Measurements from ENCODE around the gene GPATCH8.
"Not testable (repeated sequence)": the region's sequence is repeated elsewhere in the genome, so short reads cannot be mapped to it uniquely, and the experiment has no call there.

The GPATCH8 gene

DNA sequence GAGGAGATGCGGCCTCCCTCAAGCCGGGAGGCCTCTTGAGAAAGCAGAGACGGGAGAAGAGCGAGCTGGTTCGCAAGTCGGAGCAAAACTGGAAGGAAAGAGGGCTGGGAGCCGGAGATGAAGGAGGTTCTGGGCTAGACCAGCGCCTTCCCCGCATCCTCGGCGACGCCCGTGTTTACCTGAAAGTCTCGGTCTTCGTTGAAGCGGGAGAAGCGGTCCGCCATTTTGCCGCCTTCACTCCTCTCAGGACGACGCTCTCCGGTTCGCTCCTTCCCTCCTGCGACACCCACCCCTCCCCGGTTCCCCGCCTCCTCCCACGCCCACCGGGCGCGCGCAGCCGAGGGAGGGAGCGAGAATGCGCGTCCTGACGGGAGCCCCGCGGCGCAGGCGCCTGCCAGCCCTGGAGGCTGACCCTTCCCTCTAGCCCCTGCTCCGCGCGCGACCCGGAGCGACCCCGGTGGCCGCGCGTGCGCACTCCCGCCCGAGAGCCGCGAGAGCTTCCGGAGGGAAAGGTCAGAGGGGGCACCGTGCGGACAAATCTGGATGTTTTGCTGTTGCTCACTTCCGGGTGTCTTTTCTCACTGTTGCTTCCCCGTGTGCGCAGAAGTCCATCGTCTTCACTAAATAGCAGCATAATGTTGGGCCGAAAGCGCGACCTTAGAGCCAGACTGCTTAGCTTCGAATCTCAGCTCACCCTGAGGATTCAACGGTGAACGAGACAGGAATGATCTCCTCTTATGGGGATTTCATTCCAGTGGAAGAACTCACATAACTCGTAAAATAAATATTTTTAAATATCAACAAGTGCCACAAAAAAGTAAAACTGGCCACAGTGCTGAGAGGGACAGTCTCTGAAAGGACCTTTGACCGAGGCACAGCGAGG lies at the start of gene GPATCH8:
GPATCH8 (minus strand) TSS at position 260 of the 883 bp plus-strand sequence; CDS start at position 224, 36 bp downstream.
- peak; percentile 81 for DNase-seq (ENCODE audit: low spot score)

DNA sequence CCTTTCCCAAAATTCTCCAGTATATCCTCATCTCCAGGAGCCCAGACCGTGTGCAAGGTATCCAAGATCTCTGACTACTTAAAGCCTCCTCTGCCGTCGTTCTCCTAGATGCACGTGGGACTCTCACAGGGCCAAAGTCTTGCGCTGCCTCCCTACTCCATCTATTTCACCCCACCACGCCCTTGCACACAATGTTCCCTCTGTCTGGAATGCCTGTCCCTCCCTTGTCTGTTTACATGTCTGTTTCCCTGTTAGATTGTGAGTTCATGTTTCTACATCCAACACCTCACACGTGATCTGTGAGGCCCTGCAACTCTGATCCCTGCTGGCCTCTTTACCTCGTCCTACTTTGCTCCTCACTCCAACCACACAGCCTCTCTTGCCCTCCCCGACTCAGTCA lies 49.2 kb upstream of the GPATCH8 start:
- DNase-seq (ENCODE audit: low spot score): no peak

DNA sequence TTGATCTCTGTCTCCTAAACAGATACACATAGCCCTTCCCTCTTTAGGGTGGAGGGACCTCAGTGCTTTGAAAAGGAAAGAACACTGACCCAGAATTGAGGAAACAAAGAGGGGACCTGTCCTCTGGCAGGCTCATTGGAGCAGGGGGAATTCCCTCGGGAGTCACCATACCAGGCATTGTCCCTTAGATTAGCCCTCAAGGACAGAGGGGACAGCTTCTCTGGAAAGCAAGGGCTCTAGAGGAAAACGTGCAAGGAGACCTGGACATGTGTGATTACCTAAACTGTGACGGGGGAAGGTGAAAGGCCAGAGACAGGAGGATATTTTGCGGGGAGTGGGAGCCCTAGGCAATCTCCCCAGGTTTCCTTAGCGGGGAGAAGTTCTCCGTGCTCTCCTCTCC lies 46.5 kb upstream of the GPATCH8 start:
- DNase-seq (ENCODE audit: low spot score): no peak

DNA sequence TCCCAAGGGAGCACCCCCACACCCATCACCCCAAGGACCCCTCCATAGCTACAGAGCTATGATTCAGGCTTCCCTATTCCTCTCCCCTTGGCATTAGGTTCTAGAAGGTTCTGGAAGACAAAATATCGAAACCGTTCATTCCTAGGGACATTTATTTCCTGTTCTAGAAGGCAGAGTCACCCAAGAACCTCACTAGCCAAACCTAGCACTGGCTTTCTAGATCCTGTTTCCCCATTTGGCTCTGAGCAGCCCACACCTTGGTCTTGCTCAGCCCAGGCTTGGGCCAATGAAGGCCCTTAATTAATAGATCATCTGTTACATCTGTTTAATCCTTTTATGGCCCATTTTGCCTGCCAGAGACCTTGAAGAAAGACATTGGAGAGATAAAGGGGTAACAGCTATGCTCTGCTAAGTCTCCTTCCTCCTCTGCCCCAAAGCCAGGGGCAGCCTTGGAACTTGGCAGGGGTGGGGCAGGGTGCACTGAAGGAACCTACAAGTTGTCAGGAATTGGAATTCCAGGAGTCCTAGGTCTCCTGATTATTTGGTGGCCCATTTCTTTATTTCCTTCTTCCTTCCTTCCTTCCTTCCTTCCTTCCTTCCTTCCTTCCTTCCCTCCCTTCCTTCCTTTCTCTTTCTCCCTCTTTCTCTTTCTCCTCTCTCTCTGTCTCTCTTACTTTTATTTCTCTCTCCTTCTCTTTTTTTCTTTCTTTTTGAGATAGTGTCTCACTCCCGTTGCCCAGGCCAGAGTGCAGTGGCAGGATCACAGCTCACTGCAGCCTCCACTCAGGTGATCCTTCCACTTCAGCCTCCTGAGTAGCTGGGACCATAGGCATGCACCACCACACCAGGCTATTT lies 45.4 kb upstream of the GPATCH8 start:
- DNase-seq (ENCODE audit: low spot score): no peak

DNA sequence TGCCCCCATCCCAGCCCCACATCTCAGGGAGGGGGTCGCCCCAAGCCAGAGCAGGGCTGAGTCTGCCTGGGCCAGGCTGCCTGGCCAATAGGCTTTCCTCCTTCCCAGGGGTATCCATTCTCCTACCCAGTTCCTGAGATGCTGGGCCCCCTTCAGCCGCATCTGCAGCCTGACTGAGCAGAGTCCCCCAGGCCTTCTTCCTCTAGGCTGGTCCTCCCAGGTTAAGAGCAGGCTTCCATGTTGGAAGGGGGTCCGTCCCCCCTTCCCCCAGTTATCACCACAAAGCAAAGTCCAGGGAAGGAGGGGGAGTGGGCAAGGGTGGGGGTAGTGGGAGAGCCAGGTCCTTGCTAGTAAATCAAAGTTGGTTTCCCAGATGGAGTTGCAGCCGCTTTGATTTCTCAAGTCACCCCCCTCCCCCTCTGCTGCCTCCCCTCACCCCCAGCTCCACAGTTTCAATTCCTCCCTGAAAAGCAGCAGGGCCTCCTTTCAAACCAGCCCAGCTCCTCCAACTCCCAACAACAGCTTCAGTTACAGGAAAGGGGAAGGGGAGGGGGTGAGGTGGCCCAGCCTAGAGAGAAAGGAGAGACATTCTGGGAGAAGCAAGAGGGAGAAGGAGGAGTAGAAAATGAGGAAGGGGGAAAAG lies 44.5 kb upstream of the GPATCH8 start:
- no peak for DNase-seq (ENCODE audit: low spot score)

DNA sequence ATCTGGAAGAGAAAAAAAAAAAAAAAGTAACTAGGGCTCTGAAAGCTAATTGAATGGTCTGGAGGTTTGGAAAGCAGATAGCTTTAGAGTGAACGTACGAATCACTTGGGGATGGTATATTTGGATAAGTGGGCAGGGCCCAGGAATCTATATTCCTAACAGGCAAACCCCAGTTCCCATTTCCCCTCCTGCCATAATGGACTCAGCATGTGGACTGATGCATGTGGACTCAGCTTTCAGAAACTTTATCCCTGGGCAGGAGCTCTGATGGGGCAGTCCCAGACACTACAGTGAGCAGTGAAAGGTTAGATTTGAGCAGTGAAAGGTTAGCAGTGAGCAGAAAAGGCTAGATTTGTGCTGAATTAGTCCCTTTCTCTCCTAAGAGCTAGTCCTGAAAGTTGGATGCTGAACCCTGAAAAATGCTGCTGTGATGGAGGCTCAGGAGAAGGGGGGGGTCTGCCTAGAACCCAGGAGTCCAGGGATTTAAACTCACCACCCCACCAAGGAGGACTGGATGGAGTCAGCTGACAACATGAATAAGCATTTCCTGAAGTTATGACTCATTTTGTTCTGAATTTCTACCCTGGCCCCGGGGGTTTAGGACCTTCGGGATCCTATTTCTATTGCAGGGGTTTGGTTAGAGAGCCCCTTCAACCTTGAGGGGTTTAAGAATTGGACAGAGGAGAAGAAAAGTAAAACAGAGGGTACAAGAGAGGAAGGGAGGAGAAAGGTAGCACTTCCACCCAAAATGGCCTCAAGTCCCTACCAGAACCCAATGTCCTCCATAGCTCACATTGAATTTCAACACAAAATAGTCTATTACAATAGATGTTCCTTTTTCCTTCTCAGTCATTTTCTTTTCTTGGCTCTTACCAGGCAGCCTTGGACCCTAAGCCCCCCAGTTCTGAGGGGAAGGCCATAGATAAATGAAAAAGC lies 43.7 kb upstream of the GPATCH8 start:
- no peak for DNase-seq (ENCODE audit: low spot score)

DNA sequence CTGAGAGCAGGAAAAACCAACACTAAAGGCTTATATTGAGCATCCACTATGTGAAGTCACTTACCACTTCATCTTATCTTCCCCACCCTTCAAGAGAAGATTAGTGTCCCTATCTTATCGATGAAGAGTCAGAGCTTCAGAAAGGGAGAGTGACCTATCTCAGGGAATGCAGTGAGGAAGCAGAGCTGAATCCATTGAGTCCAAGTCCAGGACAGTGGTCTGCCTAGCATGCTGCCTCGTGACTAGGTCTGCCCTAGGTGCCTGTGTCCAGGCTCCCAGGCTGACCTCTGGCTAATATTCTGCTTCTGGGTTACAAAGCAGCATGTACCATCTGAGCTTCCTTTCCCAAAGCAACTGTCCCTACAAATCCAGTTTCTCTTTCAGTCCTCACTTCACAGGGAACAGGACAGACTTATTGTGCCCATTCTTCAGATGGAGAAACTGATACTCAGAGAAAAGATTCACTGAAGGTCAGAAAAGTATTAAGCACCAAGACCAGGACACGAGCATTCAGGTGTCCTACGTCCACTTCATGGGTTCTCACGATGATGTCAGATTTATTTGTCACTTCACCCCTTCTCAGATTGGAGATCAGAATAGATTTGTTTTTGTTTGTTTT lies 40.8 kb upstream of the GPATCH8 start:
- DNase-seq (ENCODE audit: low spot score): no peak

DNA sequence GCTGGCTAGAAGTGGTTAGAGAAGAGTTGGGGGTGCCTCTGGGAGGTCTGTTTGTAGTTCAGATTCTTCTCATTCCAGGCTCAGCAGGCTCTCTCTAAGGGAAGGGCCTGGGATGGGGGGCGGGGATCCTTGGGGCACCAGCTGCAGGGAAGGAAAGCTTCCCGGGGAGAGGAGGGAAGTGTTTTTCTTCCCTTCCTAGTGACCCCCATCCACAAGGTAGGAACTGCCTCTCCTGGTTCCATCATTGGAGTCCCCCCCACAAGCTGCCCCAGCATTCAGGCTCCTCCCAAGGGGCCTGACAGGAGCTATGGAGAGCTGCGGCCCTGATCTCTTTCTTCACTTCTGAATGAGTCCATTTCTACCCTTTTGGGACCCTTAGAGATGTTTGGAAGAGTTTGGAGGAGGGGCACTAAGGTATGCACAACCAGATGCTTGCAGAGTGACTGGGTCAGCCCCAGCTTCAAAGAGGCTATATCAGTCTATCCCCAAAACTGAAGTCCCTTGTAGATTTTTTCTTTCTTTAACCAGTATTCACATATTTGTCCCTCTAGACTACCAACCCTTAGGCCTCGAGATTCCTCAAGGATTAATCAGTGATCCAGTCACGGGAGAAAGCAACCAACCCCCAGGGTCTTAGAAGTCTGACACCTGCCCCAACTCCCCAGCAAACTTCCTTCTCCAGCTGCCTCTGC lies 40.2 kb upstream of the GPATCH8 start:
- no peak for DNase-seq (ENCODE audit: low spot score)

DNA sequence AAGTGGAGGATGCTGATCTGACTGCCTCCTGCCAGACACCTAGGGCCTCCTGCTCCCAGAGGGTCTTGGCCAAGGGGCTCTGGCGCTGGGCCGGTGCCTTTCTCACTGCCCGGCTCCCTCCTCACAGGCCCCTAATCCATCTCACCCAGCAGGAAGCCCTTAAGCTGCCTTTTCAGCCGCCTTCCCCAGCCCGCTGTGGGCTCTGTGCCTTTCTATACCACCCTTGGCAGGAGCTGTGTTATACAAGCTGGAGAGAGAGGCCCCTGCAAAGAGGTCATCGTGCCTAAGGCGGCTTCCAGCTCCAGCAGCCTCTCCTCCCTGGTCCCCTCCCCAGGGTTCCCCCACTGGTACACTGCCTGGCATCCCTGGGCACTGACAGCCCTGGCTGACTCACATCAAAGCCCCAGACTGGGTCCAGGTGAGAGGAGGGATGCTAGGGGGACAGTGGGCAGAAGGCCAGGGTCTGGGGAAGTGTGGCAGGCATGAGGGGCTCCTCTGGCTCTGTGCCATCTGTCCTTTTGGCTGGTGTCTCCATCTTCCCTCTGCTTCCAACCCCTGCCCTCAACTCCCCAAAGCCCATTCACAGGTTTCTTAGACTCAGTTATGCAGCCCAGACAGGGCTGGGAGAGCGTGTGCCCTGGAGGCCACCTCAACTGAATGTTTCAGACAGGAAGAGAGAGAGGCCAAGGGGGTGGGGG lies 38.8 kb upstream of the GPATCH8 start:
- DNase-seq (ENCODE audit: low spot score): no peak

DNA sequence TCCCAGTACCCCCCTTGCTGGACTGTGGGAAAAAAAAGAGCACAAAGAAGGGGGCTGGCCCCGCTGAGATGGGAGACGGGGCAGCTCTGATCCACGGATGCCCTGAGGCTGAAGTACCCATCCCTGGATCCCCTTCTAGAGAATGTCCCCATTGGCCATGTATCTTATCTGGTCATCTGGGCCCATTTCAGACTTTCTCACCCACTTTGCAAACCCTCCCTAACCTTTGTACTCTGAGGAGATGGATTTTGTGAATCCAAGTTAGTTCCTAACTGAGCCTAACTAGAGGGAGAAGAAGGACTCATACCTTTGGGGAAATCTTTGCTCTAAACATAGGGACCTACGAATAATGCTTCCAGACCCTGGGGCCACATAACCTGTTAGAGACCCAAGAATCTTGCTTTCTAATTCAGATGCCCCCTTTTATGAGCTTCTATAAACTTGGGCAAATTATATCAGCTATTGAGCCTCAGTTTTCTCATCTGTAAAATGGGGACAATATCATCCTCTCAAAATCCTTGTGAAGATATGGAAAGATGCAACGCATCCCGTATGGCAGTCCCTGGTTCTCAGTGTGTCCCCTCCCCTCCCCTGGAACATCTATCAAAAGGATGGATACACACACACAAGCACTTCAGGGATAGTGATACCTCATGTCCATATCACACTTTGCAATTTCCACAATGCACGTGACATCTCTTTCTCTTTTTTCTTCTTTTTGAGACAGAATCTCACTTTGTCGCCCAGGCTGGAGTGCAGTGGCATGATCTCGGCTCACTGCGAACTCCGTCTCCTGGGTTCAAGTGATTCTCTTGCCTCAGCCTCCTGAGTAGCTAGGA lies 37.3 kb upstream of the GPATCH8 start:
- DNase-seq (ENCODE audit: low spot score): no peak

DNA sequence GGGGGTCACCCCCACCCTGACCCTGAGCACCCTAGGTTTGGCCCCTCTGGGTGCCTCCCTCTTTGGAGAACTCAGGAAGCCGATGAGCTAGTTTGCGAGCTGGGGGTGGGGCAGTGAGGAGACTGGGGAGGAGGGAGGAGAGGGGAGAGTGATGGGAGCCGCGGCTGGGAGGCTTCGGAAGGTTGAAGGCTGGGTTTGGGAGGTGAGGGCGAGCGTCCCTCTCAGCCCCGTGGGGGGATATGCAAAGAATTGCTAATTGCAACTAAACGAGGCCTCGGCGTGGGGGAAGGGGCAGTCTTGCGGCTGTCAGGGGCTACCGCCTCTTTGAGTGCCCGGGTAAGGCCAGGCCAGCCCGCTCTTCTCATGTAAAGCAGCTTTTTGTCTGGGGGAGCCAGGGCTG lies 36.5 kb upstream of the GPATCH8 start:
- DNase-seq (ENCODE audit: low spot score): no peak

DNA sequence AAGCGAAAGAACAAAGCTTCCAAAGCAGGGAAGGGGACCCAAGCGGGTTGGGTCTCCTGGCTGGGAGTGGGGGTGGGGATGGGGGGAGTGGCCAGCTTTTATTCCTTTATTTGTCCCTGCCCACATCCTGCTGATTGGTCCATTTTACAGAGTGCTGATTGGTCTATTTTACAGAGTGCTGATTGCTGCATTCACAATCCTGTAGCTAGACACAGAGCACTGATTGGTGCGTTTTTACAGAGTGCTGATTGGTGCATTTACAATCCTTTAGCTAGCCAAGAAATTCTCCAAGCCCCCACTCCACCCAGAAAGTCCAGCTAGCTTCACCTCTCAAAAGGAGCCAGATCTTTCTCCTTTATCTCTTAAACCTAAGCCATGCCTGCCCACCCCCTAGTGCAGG lies 34.7 kb upstream of the GPATCH8 start:
- DNase-seq (ENCODE audit: low spot score): not testable (repeated sequence)

DNA sequence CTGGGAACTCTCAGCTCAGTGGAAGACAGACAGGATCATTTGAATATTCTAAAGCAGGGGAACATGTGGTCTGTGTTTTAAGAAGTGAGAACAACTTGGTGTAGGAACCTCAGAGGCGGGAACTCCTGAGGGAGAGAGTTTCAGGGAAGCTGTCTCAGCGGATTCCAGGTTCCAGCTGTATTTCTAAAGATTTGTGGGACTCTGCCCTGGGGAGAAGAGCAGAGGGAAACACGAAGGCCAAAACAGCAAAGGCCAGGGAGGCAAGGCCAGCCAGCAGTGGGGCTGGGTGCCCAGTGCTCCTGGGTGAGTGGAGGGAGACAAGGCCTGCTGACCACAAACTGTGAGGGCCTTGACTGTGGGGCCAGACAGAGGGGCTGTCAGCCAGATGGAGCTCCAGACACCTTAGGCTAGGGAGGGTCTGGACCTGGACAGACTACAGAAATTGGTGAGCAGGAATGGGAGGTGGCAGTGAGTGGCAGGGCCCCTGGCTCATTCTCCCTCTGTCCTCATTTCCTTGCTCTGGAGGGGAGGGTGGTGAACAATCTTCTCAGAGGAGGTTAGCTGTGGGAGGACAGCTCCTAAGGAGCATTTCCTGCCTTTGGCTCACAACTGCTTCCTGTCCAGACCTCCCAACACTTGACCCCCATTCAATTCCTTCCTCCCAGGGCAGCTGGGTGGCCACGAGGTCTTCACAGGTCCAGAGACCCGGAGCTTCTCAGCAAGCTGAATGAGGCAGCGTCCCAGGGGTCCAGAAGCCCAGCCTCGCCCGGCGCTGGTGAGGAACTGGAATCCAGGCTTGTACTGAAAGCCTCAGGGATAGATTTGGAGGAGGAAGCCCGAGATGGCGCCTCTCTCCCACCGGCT lies 33.1 kb upstream of the GPATCH8 start:
- DNase-seq (ENCODE audit: low spot score): no peak

DNA sequence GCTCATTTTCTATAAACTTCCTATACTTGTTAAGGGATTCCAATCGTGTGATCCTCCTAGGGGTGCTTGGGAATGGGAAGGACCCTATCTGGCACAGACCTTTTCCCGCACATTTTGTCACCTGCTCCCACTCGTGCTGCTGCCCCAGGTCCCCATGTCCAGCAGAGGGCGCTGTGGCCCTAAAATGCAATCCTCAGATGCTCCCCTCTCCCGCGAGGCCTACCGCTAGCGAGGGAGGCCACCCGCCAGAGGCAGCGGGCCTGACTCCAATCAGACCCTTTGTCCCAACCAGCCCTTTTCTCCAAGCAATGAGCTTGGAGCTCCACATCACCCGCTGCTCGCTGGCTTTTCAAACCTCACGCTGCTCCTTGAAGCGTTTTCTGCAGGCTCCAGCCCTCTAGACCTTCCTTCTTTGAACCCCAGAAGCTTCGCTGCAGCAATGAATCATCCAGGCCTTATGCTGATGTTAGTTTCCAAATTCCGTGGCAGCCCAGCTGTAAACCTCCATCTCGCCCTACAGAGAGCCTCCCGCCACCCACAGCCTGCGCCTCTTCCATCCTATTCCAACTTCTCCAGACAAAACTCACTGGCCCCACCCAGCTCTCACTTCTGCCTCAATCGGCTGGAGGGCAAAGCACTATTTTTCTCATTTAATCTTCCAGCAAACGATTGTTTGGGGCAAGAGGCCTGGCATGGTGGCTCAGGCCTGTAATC lies 30.5 kb upstream of the GPATCH8 start:
- peak; percentile 78 for DNase-seq (ENCODE audit: low spot score)

DNA sequence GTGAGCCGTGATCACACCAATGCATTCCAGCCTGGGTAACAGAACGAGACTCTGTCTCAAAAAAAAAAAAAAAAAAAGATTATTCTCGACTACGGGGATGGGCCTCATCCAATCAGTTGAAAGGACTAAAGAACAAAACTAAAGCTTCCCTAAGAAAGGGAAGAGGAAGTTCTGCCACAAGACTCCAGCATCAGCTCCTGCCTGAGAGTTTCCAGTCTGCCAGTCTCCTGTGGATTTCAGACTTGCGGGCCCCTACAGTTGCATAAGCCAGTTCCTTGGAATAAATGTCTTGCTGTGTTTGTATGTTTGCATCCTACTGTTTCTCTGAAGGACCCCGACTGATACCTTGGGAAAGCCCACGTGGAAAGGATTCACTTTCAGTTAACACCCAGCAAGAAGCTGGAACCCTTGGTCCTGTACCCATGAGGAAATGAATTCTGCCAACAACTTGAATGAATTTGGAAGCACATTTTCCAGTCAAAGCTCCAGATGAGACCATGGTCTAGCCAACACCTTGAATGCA lies 27.8 kb upstream of the GPATCH8 start:
- no peak for DNase-seq (ENCODE audit: low spot score)

DNA sequence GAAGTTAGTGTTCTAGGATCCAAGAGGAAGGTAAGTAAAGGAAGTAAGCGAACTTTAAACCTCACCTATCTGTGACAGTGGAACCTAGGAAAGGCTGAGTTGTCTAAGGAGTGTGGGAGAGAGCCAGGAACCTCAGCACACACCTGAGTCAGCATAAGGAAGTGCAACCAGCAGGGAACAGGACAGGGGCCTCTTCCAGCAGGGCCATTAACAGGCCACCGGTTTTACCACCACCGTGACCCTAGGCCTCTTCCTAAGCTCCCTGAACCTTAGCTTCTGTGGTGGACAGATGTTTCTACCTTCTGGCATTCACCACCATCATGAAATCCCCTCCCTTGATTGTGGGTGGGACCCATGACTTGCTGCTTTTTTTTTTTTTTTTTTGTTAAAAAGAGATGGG lies 26.7 kb upstream of the GPATCH8 start:
- no peak for DNase-seq (ENCODE audit: low spot score)

DNA sequence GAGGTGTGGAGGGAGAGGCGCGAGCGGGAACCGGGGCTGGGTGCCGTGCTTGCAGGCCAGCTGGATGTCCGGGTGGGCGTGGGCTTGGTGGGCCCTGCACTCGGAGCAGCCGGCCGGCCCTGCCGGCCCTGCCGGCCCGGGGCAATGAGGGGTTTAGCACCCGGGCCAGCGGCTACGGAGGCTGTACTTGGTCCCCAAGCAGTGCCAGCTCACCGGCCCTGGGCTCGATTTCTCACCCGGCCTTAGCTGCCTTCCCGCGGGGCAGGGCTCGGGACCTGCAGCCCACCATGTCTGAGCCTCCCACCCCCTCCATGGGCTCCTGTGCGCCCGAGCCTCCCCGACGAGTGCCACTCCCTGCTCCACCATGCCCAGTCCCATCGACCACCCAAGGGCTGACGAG lies 24.7 kb upstream of the GPATCH8 start:
- DNase-seq (ENCODE audit: low spot score): no peak

Measured in hematopoietic multipotent progenitor cell treated with erythropoietin and hydrocortisone succinate and interleukin-3 and kit ligand, for 15 days (in vitro differentiated cells).